Cardiac muscle cell (in vitro differentiated cells and primary cell): ENCODE data around the gene DNAAF1. TPM values are rescaled to one million over a fixed set of nuclear protein-coding genes. Genes with fewer than 3 reads are reported as not detected.

Experiments
- DNase-seq, 2 donors: peaks; one replicate each; pipeline versions ENCODE4 v3.0.0 to v3.0.0-alpha.2; 2010 to 2017; ENCODE audit warnings: low read depth in 1 of 2, low spot score in 1 of 2
- H3K27ac ChIP-seq: fragments of 200-600 bp; sonication (generic); 2 replicates; pipeline ENCODE4 v1.5.1; 2016
- H3K27me3 ChIP-seq: fragments of 200-600 bp; sonication (generic); 2 replicates; pipeline ENCODE4 v1.6.0; 2016; ENCODE audit warnings: control low read depth
- H3K36me3 ChIP-seq: fragments of 200-600 bp; sonication (generic); 2 replicates; pipeline ENCODE4 v1.5.1; 2016; ENCODE audit warnings: control low read depth
- H3K4me1 ChIP-seq: fragments of 200-600 bp; sonication (generic); 2 replicates; pipeline ENCODE4 v1.8.1; 2017; ENCODE audit warnings: low read depth, mild to moderate bottlenecking, mixed run types
- H3K4me3 ChIP-seq: fragments of 200-600 bp; sonication (generic); 2 replicates; pipeline ENCODE4 v1.5.1; 2016; ENCODE audit warnings: mild to moderate bottlenecking
- H3K9me3 ChIP-seq: fragments of 200-600 bp; sonication (generic); 2 replicates; pipeline ENCODE4 v1.5.1; 2017; ENCODE audit warnings: low read depth, mild to moderate bottlenecking, control low read depth
- CTCF ChIP-seq: IDR thresholded peaks from 2 replicates; pipeline ENCODE4 v1.5.1; 2012; ENCODE audit warnings: low read depth, mild to moderate bottlenecking, low read length
- polyA plus RNA-seq: library from polyadenylated mRNA; unstranded; fragments of >200 nt; fragmentation: Nextera tagmentation; extraction: Ambion mirVana; gene quantifications from 2 replicates; pipeline ENCODE4 v1.2.1, GENCODE V29; 2016
- total RNA-seq: library from RNA; depleted of rRNA; stranded (reverse); fragments of >200 nt; gene quantifications from 2 replicates; pipeline ENCODE4 v1.2.3, GENCODE V29; 2016

The DNAAF1 gene
- total and polyA plus RNA-seq, 2 experiments from 2014 or later: 0.51 to 0.82 TPM

GRCh38 chr16:84177741-84178073 is 32.6 kb downstream of the DNAAF1 start:
- no peak for TF ChIP-seq CTCF
- Histone ChIP-seq H3K4me1 (no peaks in the 10 kb centered on the region), H3K4me3 (no peak overlapping the region), H3K9me3 (no peaks in the 10 kb centered on the region), H3K36me3 (peaks cover 11% of the 10 kb centered on the region), H3K27ac (no peak overlapping the region), H3K27me3 (no peaks in the 10 kb centered on the region)
- DNase-seq: peak in 1 of 2 donors; percentile 39

- TF ChIP-seq CTCF: no peak
Measured at GRCh38 chr16:84178146-84178765, 33.1 kb downstream of the DNAAF1 start.

GRCh38 chr16:84178892-84179611 is 33.9 kb downstream of the DNAAF1 start:
- H3K4me3 ChIP-seq: no peak overlapping the region
- peaks cover 11% of the 10 kb centered on the region for H3K36me3 ChIP-seq

More at GRCh38 chr16:84178146-84178765, 33.1 kb downstream of the DNAAF1 start:
- Histone ChIP-seq H3K27ac (no peak overlapping the region), H3K27me3 (no peaks in the 10 kb centered on the region), H3K4me3 (no peak overlapping the region), H3K4me1 (no peaks in the 10 kb centered on the region), H3K36me3 (peaks cover 11% of the 10 kb centered on the region), H3K9me3 (no peaks in the 10 kb centered on the region)
- no peak for DNase-seq

GRCh38 chr16:84179612-84180320 is 34.7 kb downstream of the DNAAF1 start:
- no peak for DNase-seq
- H3K27ac ChIP-seq: no peak overlapping the region
- TF ChIP-seq CTCF: no peak
- no peaks in the 10 kb centered on the region for H3K27me3 ChIP-seq
- H3K9me3 ChIP-seq: no peaks in the 10 kb centered on the region
- H3K4me3 ChIP-seq: no peak overlapping the region
- H3K36me3 ChIP-seq: peaks cover 11% of the 10 kb centered on the region
- H3K4me1 ChIP-seq: no peaks in the 10 kb centered on the region

More at GRCh38 chr16:84178892-84179611, 33.9 kb downstream of the DNAAF1 start:
- no peak for TF ChIP-seq CTCF
- Histone ChIP-seq H3K27me3 (no peaks in the 10 kb centered on the region), H3K4me1 (no peaks in the 10 kb centered on the region), H3K27ac (no peak overlapping the region), H3K9me3 (no peaks in the 10 kb centered on the region)
- no peak for DNase-seq

GRCh38 chr16:84180519-84181140 is 35.5 kb downstream of the DNAAF1 start:
- Histone ChIP-seq H3K27ac (no peak overlapping the region), H3K4me1 (no peaks in the 10 kb centered on the region), H3K36me3 (peaks cover 11% of the 10 kb centered on the region), H3K27me3 (no peaks in the 10 kb centered on the region), H3K9me3 (no peaks in the 10 kb centered on the region), H3K4me3 (no peak overlapping the region)
- no peak for TF ChIP-seq CTCF
- DNase-seq: no peak
